DMS153 treated with DMSO at 0.1 percent for 48 hours (cell line): ENCODE measurements around the gene COL9A1.

Source experiments
- DNase-seq: peaks from one replicate; lab custom pipeline; 2025; ENCODE audit not compliant: unreplicated experiment; lab: John Stamatoyannopoulos, UW

Gene COL9A1

DNA sequence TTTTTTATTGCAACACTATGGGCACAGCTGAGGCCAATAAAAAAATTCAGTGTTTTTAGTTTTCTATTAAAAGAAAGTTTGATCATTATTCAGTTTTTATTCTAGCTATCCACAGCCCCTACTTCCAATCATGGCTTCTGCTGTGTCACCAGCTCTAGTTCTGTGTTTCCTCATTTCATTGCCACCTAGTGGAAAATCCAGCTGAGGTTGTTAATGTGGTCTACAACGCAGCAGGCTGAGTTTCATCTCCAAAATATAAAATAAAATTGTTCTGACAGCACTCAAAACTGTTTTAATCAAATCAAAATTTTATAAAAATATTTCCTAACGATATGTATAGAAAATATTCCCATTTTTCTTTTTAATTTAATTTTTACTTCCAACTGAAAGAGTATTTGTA, 13.6 kb downstream of the COL9A1 start:
- no peak for DNase-seq

DNA sequence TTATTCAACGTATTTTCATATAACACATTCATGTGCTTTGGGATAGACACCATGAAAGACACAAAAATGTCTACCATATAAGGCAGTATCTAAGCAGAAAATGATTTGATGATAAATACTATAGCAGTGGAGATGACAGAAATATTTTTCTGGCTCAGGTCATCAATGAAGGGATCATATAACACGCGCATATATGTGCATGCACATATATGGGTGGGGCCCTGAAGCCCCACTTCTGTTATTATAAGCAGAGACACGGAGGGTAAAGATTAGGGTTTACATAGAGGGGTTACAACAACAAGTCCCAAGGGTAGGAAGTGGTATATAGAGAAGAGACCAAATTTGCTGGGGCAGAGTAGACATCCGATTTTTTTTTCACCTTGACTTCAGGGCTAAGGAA, 16.0 kb downstream of the COL9A1 start:
- DNase-seq, result no peak

DNA sequence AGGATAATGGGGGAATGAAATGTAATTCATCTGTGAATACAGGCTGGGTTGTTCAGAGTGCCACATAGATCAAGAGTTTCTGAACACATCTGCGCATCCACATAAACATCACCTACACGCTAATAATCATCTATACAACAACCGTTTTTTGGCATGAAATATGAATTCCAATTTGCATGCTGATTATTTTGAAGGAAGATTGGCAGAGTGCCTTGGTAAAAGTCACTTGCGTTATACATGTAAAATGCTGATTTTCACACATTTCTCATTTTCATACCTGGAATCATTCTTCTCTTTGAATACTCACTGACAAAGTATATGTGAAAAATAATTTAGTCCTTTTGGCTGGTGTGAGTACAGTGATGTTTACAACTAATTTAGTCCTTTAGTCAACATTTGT, 17.7 kb downstream of the COL9A1 start:
- DNase-seq, result no peak

DNA sequence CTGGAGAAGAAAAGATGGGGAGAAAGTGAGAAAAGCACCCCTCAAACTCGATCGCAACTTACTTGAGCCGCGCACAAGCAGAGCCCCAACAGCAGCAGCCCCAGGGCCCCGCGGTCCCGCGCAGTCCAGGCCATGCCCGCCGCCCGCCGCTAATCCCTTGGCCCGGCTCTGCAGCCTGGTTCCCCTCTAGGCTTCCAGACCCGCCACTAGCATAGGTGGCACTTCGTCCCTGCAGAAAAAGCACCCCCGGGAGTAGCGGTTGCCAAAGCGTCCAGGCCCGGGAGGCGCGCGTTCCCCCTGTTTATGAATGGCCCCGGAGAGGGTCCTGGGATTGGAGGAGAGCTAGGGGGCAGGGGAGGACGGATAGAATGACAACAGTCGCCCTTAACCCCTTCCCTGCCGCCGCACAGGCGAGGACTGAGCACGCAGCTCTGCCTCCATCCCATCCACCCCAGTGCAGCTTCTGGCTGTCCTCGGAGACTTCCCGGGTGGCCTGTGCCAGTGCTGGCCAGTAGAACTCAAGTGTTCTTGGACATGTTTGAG, 19.9 kb downstream of the COL9A1 start:
- DNase-seq, result no peak

DNA sequence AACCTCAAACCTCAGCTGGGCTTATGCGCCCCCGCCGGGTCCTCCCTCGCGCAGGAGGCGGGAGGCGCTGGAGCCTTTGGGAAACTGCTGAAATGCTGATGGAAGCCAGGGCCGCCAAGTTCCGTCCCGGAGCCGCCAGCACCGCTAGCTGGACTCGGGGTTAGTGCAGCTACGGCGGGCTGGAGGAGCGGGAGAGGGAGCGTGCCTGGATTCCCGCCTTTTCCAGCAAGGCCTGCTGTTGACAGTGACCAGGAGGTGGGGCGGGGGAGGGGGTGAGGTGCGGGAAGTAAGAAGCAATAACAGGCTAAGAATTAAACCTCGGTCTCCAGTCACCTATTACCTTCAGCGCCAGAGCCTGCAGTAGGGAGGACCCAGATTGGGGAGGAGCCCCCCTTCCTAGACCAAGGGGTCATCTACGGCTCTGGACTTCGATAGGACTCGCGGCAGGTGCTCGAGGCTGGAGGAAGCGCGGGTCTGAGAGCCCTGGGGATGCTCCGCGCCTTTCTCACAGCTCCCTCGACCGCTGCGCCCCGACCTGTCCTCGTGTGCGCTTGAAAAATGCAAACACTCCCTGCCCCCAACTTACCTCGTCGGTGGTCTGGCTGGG, 20.5 kb downstream of the COL9A1 start:
- no peak for DNase-seq

DNA sequence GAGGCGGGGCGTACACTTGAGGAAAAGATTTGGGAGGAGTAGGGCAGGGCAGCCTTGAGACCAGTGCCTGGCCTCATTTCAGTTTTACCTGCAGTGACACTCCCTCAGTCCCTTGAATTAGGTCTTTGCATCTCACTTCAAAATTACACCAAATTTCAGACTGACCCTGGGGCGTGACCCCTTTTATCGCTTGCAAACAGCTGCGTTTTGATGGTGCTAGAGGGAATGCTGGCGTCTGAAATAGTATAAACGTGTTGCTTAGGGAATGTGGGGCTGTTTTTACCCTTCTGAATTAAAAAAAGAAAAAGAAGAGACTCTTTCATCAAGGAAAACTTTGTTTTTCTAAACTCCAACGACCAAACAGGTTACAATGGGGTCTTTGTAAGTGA, 21.0 kb downstream of the COL9A1 start:
- no peak for DNase-seq

DNA sequence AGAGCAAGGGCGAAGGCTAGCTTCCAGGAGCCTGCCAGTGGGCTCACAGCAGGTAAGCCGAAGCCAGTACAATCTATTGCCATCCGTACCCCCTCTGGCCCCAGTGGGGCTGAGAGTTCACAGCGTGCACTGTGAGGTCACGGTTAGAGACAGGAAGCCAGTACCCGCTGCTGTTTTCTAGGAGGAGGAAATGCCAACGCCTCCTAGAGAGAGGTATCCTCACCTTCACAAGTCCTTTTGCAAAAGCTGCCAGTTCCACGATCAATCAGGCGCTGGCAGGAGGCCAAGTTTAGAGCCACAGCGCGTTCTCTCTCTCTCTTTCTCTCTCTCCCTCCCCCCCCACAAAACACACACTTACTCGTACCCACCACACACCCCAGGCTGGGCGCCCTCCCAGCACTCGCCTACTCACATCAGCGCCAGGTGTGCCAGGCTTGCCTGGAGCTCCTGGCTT, 22.5 kb downstream of the COL9A1 start:
- peak; percentile 65 for DNase-seq

DNA sequence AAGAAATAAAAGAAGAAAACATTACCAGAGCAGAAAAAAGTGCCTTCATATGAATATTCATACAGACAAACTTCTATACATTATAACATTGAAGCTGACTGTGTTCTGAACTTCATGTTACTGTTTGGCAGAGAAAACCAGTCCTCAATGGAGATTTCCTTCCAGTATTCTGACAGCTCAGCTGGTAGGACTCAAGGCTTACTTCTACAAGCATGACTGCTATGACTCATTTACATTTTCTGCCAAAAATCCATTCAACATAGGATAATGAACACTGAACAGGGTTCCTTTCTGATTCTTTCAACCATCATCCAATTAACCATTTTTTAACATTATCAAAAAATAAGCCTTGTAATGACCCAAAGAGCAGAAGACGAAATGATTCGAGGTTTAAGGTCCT, 25.4 kb downstream of the COL9A1 start:
- DNase-seq, result no peak

DNA sequence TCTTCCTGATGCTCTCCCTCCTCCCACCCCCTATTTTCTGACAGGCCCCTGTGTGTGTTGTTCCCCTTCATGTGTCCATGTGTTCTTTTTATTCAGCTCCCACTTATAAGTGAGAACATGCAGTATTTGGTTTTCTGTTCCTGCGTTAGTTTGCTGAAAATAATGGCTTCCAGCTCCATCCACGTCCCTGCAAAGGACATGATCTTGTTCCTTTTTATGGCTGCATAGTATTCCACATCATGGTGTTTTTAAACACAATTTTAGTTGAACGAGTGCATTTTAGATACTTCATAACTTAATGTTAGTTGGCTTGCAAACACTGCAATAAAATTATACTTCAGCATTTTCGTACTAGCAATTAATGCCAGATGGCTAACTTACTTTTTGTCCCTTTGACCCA, 28.5 kb downstream of the COL9A1 start:
- DNase-seq, result no peak

DNA sequence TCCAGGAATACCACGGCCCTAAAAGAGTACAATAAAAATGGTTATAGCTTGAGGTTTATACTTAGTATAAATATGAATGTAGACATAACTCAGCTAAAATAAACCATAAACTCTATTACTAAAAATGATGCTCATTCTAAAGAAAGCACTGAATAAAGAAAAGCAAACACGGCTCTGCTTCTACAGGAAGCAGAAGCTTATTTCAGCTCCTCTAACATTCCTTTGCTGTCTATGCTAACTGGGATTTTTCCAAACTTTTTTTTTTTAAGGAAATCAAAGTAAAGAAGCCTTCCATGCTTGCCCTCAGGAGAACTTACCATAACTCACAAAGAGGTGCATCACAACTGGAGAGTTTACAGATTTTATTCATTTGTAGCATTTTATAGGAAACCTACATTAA, 30.8 kb downstream of the COL9A1 start:
- no peak for DNase-seq

DNA sequence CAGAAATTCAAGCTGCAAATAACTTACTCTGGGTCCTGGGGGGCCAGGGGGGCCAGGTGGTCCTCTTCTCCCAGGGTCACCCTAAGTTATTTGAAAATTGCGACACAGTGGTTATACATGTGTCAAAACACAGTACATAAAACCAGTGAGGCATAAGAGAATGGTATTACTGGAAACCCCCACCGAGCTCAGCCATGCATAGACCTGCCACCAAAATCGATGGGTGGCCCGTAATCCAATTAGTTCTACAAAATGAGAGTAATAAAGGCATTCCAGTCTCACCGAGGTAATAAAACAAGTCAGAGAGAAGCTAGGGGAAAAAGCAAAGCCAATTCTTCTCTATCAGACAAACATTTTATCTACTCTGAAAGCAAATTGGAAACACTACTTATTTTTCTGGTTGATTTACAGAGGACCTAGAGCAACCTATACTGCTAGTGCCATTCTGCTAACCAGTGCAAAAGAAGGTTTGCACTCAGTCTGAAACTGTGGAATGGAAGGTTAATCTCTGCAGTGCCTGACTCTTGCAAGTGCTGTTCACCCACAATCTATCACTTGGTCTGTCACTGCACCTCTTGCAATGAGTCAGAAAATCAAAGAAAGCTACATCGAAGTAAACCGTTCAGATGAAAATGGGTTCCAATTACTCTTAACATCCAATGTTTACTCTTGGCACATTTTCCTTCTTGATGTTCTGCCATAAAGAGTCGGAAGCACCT, 32.4 kb downstream of the COL9A1 start:
- no peak for DNase-seq

DNA sequence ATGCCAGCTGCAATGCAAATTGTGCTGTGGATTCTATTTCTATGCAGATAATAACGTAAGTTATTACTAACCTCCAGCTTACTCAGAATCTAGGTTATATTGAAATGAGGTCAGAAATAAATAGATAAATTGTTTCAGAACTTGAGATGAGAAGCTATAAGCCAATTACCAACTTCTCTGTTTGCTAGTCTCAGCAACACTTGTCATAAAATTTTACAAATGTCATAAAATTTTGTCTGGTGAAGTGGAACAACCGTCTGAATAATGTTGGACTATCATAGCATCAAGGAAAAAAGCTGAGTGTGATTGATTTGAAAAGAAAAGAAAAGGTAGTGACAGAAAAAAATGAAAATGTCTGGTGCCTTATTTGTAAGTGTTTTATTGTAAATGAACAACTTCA, 36.7 kb downstream of the COL9A1 start:
- DNase-seq, result no peak

DNA sequence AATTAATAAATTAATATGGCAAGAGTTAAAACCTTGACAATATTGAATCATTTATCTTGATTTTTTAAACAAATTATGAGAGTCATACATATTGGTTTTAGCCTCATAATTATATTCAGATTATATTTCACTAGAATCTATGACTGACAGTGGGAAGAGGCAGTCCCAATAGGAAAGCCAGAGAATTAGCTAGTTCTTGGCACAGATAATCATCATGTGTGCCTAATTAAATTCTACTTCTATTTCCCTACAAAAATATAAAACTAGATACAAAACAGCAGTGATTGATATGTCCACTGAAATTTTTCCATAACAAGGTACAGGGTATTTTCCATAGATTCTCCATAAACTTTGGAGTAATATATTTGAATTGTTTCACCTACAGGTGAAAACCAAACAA, 38.6 kb downstream of the COL9A1 start:
- DNase-seq, result no peak

DNA sequence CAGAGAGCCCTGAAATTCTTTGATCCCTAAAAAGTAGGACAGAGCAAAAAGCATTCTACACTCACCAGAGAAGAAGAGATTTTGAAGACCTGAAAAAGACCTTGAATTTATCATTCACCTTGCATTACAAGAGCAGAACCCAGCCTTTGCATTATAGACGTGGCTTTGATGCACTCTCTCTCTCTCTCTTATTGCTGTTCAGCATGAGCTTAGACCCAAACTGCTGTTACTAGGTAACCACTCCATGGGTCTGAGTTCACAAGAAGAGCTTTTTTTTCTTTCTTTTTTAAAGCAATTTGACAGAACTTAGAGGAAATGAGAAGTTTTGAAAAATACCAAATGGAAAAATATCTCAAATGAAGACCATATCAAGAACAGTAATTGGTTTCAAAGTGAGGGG, 44.4 kb downstream of the COL9A1 start:
- DNase-seq, result no peak

DNA sequence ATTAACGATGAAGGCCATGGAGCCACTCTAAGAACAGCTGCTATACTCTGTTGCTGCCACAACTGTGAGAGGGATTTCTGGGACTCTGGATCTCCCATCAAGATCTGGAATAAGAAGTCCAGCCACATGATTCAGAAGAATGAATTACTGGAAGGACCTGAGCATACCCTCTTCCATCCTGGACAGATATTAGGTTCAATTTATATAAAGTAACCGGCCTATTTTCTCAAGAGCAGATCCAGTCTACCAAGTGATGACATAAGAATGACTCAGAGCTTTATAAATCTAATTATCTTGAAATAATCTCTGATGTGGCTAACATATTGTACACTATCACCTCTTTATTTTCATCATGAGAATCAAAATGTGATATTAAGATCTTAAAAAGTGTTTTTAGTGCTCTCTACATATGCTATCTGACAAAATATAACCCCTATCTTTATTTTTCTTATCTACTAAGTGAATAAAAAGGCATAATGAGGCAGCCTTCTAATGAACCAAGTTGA, 45.1 kb downstream of the COL9A1 start:
- DNase-seq, result no peak

DNA sequence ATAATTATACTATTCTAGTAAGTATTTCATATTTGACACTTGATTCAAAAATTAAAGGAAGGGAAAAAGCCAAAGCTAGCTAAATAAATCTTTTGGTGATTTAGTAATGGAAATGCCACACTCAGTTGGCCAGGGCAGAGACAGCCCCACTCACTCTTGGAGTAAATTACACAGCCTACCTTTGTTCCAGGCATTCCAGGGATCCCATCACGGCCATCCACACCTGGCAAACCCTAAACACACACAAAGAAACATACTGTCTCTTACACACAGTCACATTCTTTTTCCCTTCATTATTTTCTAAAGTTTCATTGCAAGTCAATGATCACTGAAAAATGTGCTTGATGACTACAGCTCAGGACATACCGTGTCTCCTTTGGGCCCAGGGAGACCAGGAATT, 48.1 kb downstream of the COL9A1 start:
- DNase-seq, result no peak

DNA sequence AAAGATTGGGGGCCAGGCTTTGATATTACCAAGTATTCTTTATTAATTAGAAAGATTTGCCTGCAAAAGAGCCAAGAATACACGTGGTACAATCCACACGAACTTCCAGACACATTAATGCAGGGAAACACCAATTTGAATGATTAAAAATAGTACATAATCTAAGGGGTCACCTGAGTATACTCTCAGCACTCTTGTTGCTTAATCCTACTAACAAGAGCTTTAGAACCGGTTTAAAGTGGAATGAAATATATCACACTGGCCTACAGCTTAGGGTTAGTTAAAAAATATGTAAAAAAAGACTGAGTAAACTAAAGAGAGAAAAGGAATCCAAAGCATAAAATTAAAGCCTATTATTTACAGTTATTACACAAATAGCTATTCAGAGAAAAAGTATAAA, 49.0 kb downstream of the COL9A1 start:
- DNase-seq, result no peak

DNA sequence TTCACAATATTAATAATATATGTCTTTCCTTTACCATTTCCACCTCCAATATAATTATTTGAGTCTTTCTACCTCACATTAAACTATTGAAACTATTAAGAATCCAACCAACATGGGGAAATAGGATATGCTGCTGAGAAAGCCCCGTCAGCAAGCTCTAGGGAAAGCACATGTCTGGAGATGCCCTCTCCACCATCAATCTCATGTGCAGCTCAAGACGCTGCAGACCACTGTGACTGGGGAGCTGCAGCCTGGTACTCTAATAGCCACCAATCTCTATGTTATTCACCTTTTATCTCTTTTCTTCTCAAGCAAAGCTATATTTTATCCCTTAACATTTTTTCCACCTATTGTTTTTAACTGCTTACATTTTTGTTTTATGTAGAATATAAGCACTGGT, 50.3 kb downstream of the COL9A1 start:
- DNase-seq, result no peak

DNA sequence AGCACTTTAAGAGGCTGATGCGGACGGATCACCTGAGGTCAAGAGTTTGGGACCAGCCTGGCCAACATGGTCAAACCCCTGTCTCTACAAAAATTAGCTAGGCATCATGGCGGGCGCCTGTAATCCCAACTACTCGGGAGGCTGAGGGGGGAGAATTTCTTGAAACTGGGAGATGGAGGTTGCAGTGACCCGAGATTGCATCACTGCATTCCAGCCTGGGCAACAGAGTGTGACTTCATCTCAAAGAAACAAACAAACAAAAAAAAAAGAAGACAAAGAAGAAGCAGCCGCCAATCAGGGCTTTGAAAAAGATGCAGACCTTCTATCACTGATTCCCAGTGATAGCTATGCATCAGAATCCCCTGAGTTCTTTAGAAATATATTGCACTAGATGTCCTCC, 56.8 kb downstream of the COL9A1 start:
- DNase-seq, result no peak

DNA sequence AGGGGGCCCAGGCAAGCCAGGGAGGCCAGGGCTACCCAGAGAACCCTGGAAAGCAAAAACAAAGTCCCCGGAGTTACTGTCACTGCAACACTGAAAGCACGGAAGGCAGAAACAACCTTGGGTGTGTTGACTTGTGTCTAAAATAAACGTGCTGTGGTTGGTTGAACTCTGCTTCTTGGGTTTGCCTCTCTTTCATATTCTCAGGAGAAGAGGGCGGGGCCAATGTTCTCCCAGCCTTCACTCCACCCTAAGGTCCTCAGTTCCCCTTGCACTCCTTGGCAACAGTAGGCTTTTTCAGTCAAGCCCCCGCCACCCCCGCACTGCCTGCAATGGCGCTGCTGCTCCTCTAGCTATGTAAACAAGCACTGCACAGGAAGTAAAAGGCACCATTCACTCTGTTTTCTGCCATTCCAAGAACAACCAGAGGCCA, 60.9 kb downstream of the COL9A1 start:
- DNase-seq, result peak; percentile 70

DNA sequence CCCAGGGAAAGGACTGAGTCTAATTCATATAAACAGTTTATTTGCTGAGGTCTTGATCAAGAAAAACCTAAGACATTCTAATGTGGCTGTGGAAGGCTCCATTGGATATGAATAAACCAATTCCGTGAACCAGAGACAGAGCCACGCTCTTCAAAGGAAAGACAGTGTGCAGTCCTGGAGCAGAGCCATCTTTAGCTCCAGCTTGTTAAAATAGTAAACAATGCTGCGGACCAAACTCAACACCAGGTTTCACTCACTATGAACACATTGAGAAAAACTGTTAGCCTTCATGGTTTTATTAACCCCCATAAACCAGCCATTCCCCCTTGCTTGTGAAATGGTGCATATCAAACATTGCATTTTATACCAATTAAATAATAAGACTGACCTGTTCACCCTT, 61.9 kb downstream of the COL9A1 start:
- peak; percentile 41 for DNase-seq

DNA sequence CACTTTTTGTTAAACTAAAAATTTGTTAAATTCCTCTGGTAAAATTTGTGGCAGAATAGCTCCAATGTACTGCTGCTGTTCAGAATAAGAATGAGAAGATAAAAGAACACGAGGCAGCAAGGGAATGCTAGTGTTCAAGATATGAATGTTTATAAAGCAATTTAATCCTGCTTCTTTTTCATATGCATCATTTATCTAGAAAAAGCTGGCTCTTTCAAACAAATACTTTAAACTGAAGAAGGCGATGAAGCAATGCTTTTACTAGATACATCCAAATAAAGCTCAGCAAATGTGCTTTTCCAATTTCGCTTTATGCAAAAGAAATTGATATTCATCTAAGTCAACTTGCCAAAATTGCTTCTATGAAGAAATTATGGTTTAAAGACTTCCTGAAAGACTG, 66.5 kb downstream of the COL9A1 start:
- no peak for DNase-seq
